Breast epithelium (tissue), 3 donors: ENCODE results near the gene CPA3.

Experiments
- CTCF ChIP-seq, 3 donors: fragments of 450-650 bp; IDR thresholded peaks; one replicate each; pipeline ENCODE4 v1.5.1; 2016 to 2017; ENCODE audit warnings: antibody characterized with exemption in 3 of 3, mild to moderate bottlenecking in 3 of 3, moderate library complexity in 3 of 3
- POLR2A ChIP-seq: fragments of 450-650 bp; IDR thresholded peaks from one replicate; pipeline ENCODE4 v1.6.1; 2016; ENCODE audit warnings: antibody characterized with exemption, mild to moderate bottlenecking, moderate library complexity

- no peak for TF ChIP-seq CTCF (IDR thresholded peaks at IDR 0.05)
- no peak for TF ChIP-seq POLR2A
These were observed 46.1 kb downstream of the CPA3 start for GRCh38 chr3:148911173-148911572.
